Fibroblast of pulmonary artery (primary cell): Measurements from ENCODE around the gene PARP3.

Experiments
- DNase-seq: peaks from one replicate; pipeline ENCODE4 v3.0.0-alpha.2; 2010; ENCODE audit warnings: low read depth
- H3K4me3 ChIP-seq: replicated peaks from 2 replicates; pipeline ENCODE4 v1.5.1; 2011; ENCODE audit warnings: low read depth, mild to moderate bottlenecking, control low read depth, low read length, moderate library complexity
- CTCF ChIP-seq: IDR thresholded peaks from 2 replicates; pipeline ENCODE4 v1.5.1; 2011; ENCODE audit warnings: mild to moderate bottlenecking, control low read depth, low read length, inconsistent platforms; ENCODE audit errors: missing control alignments

PARP3 gene

GRCh38 chr3:51950899-51951298 is 8.7 kb downstream of the PARP3 start:
- no peak for TF ChIP-seq CTCF
- no peak overlapping the region for H3K4me3 ChIP-seq
- DNase-seq, result no peak

GRCh38 chr3:51953445-51953844 is 11.3 kb downstream of the PARP3 start:
- peak; percentile 72 for DNase-seq
- TF ChIP-seq CTCF, result no peak
- no peak overlapping the region for H3K4me3 ChIP-seq

GRCh38 chr3:51954105-51954504 is 11.9 kb downstream of the PARP3 start:
- no peak overlapping the region for H3K4me3 ChIP-seq
- no peak for DNase-seq
- no peak for TF ChIP-seq CTCF

DNA sequence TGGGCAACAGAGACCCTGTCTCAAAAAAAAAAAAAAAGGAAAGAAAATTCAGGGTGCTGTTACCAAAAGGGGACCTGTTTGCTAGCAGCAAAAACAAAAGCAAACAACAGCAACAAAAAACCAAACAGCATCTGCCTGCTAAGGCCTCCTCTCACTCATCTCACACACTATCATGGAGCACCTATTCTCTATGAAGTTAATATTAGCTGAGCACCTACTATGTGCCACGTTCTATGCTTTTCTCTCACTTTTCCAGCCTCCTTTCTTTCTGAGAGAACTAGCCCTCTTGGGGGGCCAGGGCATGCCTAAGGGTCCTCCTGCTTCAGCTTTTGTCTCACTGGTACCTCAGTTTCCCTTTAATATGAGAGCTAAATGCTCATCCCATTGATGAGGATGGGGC is 12.6 kb downstream of the PARP3 start:
- no peak overlapping the region for H3K4me3 ChIP-seq
- no peak for DNase-seq
- TF ChIP-seq CTCF, result no peak

DNA sequence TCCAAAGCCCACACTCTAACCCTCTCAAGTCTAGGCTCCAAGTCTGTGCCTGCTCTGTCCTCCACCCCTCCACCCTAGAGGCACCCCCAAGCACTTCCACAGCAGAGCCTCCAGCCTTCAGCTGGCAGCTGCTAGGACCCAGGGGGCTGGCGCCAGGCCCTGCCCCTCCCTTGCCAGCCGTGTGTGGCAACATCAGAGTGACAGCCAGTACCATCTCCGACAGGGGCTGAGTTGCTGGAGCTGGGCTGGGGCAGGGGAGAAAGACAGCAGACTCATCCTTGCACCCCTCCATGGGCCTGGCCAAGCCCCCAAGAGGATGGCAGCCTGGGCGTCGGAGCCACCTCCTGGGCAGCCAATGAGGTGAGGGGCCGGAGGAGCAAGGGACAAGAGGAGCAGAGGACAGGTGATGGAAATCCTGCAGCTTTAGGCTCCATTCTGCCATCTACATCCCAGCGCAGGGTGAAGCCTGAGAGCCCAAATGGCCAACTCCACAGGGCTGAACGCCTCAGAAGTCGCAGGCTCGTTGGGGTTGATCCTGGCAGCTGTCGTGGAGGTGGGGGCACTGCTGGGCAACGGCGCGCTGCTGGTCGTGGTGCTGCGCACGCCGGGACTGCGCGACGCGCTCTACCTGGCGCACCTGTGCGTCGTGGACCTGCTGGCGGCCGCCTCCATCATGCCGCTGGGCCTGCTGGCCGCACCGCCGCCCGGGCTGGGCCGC is 13.2 kb downstream of the PARP3 start, which contains the start of gene GPR62:
TSS of gene GPR62 (plus strand) at position 207 of the 718 bp plus-strand sequence. CDS start at position 479, 272 bp downstream.
- no peak within 1 kb of the TSS for H3K4me3 ChIP-seq
- TF ChIP-seq CTCF, result no peak
- no peak for DNase-seq

GRCh38 chr3:51955893-51956770 is 14.0 kb downstream of the PARP3 start:
- peak; percentile 52 for DNase-seq
- H3K4me3 ChIP-seq, result no peak overlapping the region
- peak; percentile 34 for TF ChIP-seq CTCF
